ENCODE results near the gene PPM1H.
"Not testable (repeated sequence)": the region's sequence is repeated elsewhere in the genome, so short reads cannot be mapped to it uniquely, and the experiment has no call there.

PPM1H gene

GRCh38 chr12:62676521-62677307 lies 258.2 kb downstream of the PPM1H start:
- Histone ChIP-seq H3K4me1 (ENCODE audit: control insufficient read depth, insufficient read depth, low read length) (no peaks in the 10 kb centered on the region), H3K27ac (ENCODE audit: low read depth, low read length) (no peak overlapping the region), H3K4me3 (ENCODE audit: low read length) (no peak overlapping the region), H3K9ac (ENCODE audit: low read length) (no peak overlapping the region), H3K36me3 (ENCODE audit: control insufficient read depth, insufficient read depth, low read length) (no peaks in the 10 kb centered on the region), H3K27me3 (ENCODE audit: control insufficient read depth, insufficient read depth, low read length) (no peaks in the 10 kb centered on the region)

DNA sequence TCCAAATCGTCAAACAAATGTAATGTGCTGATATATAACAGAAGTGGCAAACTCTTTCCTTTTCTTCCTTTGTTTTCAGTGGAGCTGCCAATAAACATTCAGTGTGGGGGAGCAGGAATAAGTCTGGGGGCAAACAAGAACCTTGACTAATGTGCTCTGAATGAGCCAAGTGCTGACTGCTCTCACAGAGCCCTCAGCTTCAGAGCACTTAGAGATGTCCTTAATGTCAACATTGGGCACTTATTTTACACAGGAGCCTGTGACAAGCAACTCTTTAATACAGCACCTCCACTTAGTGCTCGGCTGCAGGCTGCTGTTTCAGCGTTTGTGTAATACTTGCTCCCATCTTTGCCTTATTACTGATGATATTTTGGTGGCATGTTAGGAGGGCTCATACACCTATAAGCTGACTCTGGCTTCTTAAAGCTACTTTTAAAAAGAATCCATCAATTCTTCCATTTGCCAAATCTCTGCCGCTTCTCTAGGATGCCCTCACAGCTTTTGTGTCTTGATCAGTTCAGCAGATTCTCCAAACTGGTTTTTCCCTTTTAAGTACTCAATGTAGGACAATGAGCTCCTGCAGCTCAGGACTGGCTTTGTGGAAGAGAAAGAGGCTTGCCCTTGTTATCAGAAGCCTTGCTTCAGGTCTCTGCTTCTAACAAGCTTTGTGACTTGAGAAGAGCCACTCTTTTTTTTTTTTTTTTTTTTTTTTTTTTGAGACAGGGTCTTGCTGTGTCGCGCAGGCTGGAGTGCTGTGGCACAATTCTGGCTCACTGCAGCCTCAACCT lies 261.7 kb downstream of the PPM1H start:
- no peak overlapping the region for H3K27ac ChIP-seq (ENCODE audit: low read depth, low read length)

GRCh38 chr12:62670986-62671720 lies 263.8 kb downstream of the PPM1H start:
- Histone ChIP-seq H3K27ac (ENCODE audit: low read depth, low read length) (no peak overlapping the region), H3K27me3 (ENCODE audit: control insufficient read depth, insufficient read depth, low read length) (no peaks in the 10 kb centered on the region), H3K9ac (ENCODE audit: low read length) (no peak overlapping the region), H3K4me3 (ENCODE audit: low read length) (no peak overlapping the region), H3K4me1 (ENCODE audit: control insufficient read depth, insufficient read depth, low read length) (no peaks in the 10 kb centered on the region), H3K36me3 (ENCODE audit: control insufficient read depth, insufficient read depth, low read length) (no peaks in the 10 kb centered on the region)

More for the DNA sequence above, 261.7 kb downstream of the PPM1H start:
- Histone ChIP-seq H3K4me3 (ENCODE audit: low read length) (no peak overlapping the region), H3K9ac (ENCODE audit: low read length) (no peak overlapping the region), H3K4me1 (ENCODE audit: control insufficient read depth, insufficient read depth, low read length) (no peaks in the 10 kb centered on the region), H3K36me3 (ENCODE audit: control insufficient read depth, insufficient read depth, low read length) (no peaks in the 10 kb centered on the region), H3K27me3 (ENCODE audit: control insufficient read depth, insufficient read depth, low read length) (no peaks in the 10 kb centered on the region)

- no peak overlapping the region for H3K27ac ChIP-seq (ENCODE audit: low read depth, low read length)
- no peaks in the 10 kb centered on the region for H3K36me3 ChIP-seq (ENCODE audit: control insufficient read depth, insufficient read depth, low read length)
- no peaks in the 10 kb centered on the region for H3K4me1 ChIP-seq (ENCODE audit: control insufficient read depth, insufficient read depth, low read length)
- no peak overlapping the region for H3K9ac ChIP-seq (ENCODE audit: low read length)
- no peaks in the 10 kb centered on the region for H3K27me3 ChIP-seq (ENCODE audit: control insufficient read depth, insufficient read depth, low read length)
- H3K4me3 ChIP-seq (ENCODE audit: low read length), result no peak overlapping the region
Measured at GRCh38 chr12:62668782-62669181, 266.2 kb downstream of the PPM1H start.

GRCh38 chr12:62664951-62665350 lies 270.0 kb downstream of the PPM1H start:
- H3K9ac ChIP-seq (ENCODE audit: low read length), result not testable (repeated sequence)

GRCh38 chr12:62660756-62661155 lies 274.2 kb downstream of the PPM1H start:
- Histone ChIP-seq H3K27ac (ENCODE audit: low read depth, low read length) (no peak overlapping the region), H3K4me3 (ENCODE audit: low read length) (no peak overlapping the region), H3K27me3 (ENCODE audit: control insufficient read depth, insufficient read depth, low read length) (no peaks in the 10 kb centered on the region), H3K36me3 (ENCODE audit: control insufficient read depth, insufficient read depth, low read length) (no peaks in the 10 kb centered on the region), H3K9ac (ENCODE audit: low read length) (no peak overlapping the region), H3K4me1 (ENCODE audit: control insufficient read depth, insufficient read depth, low read length) (no peaks in the 10 kb centered on the region)

More at GRCh38 chr12:62664951-62665350, 270.0 kb downstream of the PPM1H start:
- H3K27ac ChIP-seq (ENCODE audit: low read depth, low read length); H3K36me3 ChIP-seq (ENCODE audit: control insufficient read depth, insufficient read depth, low read length); H3K4me1 ChIP-seq (ENCODE audit: control insufficient read depth, insufficient read depth, low read length); H3K27me3 ChIP-seq (ENCODE audit: control insufficient read depth, insufficient read depth, low read length); H3K4me3 ChIP-seq (ENCODE audit: low read length): not testable (repeated sequence)

DNA sequence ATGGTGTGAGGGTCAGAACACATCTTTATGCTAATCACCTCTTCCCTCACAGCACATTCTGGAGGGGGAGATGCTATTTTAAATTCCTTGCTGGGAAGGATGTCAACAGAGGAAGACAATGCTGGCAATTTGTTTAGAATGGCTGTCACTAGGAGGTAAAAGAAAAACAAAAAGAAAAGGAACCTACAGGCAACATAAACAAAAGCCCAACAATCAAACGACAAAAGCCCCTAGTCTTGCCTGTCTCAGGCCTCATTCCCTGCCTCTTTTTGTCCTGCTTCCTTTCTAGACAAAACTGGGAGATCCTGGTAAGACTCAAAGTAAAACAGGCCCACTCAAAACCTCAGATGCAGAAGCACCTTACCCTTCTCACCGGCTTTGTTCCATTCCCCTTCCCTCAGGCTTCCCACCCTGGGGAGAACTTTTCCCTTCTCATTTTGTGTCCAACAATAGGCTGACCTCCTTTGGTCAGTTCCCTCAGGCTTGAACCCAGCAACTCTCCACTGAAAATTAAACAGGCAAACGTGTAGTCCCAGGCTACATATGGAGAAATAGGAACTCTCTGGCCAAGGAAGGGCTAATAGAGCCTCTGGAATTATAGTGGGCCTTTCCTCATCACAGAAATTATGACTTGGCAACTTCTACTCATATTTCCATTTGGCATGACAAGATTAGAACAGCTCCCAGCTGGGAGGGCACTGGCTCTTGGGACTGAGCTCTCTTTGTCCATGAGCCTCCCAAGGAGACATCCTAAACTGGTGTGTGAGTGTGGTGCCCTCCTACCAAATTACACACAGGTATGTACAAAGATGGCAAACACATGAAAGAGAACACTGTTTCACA lies 275.3 kb downstream of the PPM1H start:
- Histone ChIP-seq H3K4me1 (ENCODE audit: control insufficient read depth, insufficient read depth, low read length) (no peaks in the 10 kb centered on the region), H3K27ac (ENCODE audit: low read depth, low read length) (no peak overlapping the region), H3K4me3 (ENCODE audit: low read length) (no peak overlapping the region), H3K9ac (ENCODE audit: low read length) (no peak overlapping the region), H3K27me3 (ENCODE audit: control insufficient read depth, insufficient read depth, low read length) (no peaks in the 10 kb centered on the region), H3K36me3 (ENCODE audit: control insufficient read depth, insufficient read depth, low read length) (no peaks in the 10 kb centered on the region)

GRCh38 chr12:62658910-62659309 lies 276.0 kb downstream of the PPM1H start:
- no peaks in the 10 kb centered on the region for H3K27me3 ChIP-seq (ENCODE audit: control insufficient read depth, insufficient read depth, low read length)
- H3K27ac ChIP-seq (ENCODE audit: low read depth, low read length), result no peak overlapping the region
- H3K9ac ChIP-seq (ENCODE audit: low read length), result no peak overlapping the region
- H3K4me1 ChIP-seq (ENCODE audit: control insufficient read depth, insufficient read depth, low read length), result no peaks in the 10 kb centered on the region
- no peak overlapping the region for H3K4me3 ChIP-seq (ENCODE audit: low read length)
- H3K36me3 ChIP-seq (ENCODE audit: control insufficient read depth, insufficient read depth, low read length), result no peaks in the 10 kb centered on the region

DNA sequence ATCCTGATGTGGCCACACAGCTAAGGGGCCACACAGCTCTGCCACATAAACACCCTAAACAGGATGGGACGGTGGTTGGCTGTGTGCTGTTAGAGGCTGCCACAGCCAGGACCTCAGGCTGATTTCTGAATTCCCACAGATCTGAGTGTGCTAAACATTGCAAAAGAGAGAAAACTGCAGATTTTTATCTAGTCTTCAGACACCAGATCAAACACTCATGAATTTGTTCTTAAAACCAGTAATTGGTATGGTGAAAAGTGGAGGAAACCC lies 277.7 kb downstream of the PPM1H start:
- Histone ChIP-seq H3K27me3 (ENCODE audit: control insufficient read depth, insufficient read depth, low read length) (no peaks in the 10 kb centered on the region), H3K27ac (ENCODE audit: low read depth, low read length) (no peak overlapping the region), H3K9ac (ENCODE audit: low read length) (no peak overlapping the region), H3K36me3 (ENCODE audit: control insufficient read depth, insufficient read depth, low read length) (no peaks in the 10 kb centered on the region), H3K4me3 (ENCODE audit: low read length) (no peak overlapping the region), H3K4me1 (ENCODE audit: control insufficient read depth, insufficient read depth, low read length) (no peaks in the 10 kb centered on the region)

- Histone ChIP-seq H3K27ac (ENCODE audit: low read depth, low read length) (no peak overlapping the region), H3K4me3 (ENCODE audit: low read length) (no peak overlapping the region), H3K27me3 (ENCODE audit: control insufficient read depth, insufficient read depth, low read length) (no peaks in the 10 kb centered on the region), H3K36me3 (ENCODE audit: control insufficient read depth, insufficient read depth, low read length) (no peaks in the 10 kb centered on the region), H3K9ac (ENCODE audit: low read length) (no peak overlapping the region), H3K4me1 (ENCODE audit: control insufficient read depth, insufficient read depth, low read length) (no peaks in the 10 kb centered on the region)
Measured at GRCh38 chr12:62656591-62657362, 278.2 kb downstream of the PPM1H start.

DNA sequence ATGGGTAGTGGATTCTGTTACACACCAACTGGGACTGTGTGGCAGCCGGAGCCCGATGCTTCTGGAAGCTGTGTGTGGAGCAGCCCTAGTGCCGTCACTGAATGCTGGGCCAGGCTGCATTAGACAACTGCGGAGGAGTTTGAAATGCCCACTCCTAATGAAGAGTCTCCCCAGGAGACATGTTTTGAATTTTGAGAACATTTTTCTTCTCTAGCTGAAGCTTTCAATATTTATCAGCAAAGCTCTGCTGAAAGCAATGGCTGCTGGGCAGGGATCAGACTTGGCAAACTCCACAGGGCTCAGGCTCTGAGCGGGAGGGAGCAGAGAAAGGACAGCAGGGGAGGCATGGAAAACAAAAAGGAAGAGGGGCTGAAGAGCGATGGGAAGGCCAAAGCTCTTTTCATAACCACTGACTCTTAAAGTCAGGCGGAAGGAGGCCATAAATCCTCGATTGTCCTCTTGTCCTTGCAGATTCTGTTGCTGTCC lies 279.2 kb downstream of the PPM1H start:
- H3K27me3 ChIP-seq (ENCODE audit: control insufficient read depth, insufficient read depth, low read length), result no peaks in the 10 kb centered on the region
- no peak overlapping the region for H3K27ac ChIP-seq (ENCODE audit: low read depth, low read length)
- no peaks in the 10 kb centered on the region for H3K4me1 ChIP-seq (ENCODE audit: control insufficient read depth, insufficient read depth, low read length)
- H3K36me3 ChIP-seq (ENCODE audit: control insufficient read depth, insufficient read depth, low read length), result no peaks in the 10 kb centered on the region
- no peak overlapping the region for H3K4me3 ChIP-seq (ENCODE audit: low read length)
- no peak overlapping the region for H3K9ac ChIP-seq (ENCODE audit: low read length)
